HG02623 (cell line): ENCODE data around the gene SUFU.

Experiments used
- ATAC-seq: cut with Tn5 transposase; IDR thresholded peaks from one replicate; pipeline ENCODE4 v1.9.1; 2021; ENCODE audit warnings: moderate library complexity; ENCODE audit not compliant: unreplicated experiment

SUFU gene

DNA sequence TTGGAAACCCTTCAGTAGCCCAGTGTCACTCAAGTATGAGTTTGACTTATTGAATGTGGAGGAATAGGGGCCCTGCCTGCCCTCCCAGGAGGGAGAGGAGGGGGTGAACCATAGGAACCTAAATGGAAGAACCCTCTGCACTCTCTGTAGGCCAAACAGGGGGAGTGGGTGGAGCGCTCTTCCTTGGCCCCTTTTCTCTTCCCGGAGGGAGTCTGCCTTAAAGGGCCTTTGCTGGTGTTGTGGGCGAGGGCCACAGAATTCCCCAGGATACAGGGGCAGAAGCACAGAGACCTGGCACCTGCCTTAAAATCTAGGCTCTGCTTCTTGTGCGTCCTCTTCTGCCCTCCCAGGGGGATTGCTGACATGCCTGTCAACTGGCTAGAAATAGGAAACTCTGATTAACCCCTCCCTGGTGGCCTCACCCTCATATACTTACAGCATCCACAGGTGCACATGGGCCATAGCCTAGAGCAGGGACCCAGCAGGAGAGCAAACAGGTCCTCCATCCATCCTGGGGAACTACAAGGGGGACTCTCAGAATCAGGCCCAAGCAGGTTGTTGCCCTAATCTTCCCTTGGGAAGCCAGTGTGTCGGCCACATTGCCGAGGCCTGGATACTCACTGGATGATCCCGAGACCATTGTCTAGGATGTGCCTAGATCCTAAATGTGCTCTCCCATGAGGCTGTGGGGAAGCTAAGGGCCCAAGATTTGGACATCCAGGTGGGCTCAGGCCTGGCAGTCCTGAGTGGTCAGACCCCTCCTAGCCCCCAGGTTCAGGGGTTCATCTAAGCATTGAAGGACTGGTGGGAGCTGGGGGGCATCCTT lies 143.9 kb downstream of the SUFU start:
- ATAC-seq = no peak

- no peak for ATAC-seq
Measured at GRCh38 chr10:102648269-102648888, 144.6 kb downstream of the SUFU start.

DNA sequence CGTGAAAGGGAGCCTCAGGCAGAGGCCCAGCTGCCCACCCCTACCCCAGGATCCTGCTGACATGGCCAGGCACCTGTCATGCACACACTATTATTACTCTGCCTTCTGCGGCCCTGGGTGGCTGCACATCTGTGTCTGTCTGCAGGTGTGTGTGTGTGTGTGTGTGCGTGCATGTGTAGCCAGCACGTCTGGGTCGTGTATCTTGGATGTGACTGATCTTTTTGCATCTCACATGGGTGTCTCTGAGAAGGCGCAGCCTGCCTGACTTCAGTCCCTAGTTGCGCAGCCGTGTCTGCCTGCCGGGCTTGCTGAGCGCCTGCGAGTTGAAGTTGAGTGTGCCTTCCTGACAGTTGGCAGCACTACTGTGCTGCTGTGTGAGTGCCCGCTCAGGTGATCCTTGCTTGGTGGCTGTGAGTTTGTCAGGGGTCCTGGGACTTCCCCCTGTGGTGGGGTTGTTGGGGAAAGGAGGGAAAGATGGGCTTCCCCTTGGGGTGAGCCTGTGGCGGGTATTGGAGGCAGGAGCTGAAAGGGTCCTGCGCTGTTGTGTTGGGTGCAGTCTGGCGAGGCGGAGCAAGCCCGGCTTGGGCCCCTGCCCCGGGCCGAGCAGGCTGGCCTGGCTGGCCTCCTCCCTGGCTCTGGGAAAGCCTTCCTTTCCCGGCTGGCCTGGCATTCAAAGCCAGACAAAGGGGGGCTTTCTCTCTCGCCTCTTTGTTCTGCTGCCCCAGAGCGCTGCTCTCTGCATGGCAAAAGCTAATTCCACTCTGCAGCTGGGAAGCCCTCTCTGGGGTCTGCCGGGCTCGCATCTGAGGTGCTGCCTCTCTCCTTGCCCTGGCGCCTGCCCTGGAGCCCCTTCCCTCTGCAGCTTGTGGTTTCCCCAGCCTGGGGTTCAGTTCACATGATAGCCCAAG lies 145.4 kb downstream of the SUFU start:
- ATAC-seq = no peak

- ATAC-seq = no peak
Measured at GRCh38 chr10:102649797-102650654, 146.3 kb downstream of the SUFU start.

DNA sequence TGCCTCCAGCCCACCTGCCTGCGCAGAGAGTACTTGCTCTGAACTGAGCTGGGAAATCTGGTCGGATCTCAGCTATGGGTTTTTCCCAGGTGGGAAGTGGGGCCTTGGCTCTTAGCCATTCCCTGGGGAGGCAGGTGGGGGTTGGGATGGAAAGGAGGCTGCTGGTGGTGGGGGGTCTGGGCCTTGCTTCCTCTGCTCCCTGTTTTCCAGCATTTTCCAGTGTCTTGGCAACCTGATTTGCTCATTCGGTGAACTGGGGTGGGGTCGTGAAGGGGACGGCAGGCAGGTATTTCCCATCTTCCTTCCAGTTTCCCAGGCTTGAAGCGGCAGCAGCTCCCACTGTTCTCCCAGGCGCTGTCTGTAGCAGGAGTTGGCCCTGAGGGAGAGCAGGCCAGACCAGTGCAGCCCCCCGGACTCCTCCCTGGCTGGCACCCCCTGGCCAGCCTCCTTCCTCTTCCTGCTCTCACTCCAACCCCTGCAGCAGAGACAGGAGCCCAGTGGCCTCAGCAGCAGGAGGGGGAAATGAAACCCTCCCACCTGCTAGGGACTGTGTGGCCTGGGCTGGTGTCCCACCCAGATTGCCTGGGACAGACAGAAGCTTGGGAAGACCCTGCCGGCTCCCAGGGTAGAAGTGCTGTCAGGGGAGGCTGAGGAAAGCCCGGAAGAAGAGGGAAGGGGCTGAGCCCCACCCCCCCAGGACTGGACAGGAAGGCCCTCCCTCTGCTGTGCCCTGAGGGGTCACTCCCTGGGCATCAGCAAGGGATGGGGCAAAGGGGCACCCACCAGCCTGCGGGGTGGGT lies 147.1 kb downstream of the SUFU start:
- no peak for ATAC-seq

DNA sequence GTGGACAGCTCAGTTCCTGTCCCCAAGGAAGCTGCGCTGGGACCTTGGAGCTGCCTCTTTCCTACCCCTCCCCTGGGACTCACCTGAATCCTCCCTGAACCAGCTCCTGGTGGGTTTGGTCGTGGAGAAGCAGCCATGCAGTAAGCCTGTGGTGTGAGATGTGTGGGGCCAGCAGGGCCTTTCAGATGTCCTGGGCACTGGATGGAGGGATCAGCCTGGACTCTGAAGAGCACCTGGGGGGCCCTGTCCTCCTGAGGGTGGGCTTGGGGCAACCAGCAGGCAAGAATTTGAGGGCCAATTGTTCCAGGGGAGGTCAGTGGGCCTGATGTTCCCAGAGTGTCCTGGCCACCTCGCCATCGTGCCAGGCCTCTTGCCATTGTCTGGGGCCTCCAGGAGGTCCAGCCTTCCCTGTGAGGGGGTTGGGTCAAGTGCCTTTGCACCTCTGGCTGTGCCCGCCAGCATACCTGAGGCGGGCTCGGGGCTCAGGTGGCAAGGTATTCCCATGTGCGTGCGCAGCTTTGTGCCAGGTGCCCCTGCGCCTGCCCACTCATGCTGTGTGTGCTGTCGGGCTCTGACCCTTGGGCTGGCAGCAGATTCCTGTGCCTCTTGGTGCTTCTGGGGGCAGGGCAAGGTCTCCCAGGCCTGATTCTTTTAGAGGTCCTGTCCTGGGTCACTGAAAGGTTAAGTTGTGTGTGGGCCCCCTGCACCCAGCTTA lies 147.8 kb downstream of the SUFU start:
- ATAC-seq = peak; percentile 8

GRCh38 chr10:102652170-102652916 lies 148.6 kb downstream of the SUFU start:
- peak; percentile 45 for ATAC-seq

DNA sequence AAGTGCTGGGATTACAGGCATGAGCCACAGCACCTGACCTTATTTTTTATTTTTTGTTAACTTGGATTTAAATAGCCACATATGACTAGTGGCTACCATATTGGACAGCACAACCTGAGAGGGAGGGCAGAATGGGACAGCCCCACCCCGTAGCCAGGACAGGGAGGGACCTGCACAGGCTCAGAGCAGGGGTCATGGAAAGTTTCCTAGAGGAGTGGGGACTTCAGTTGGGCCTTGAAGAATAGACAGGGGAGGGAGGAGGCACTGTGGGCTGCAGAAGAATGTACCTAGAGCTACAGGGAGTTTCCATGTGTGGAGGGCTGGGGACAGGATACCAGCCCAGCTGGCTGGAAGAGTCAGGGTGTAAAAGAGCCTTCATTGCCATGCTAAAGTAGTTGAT lies 149.3 kb downstream of the SUFU start:
- no peak for ATAC-seq

DNA sequence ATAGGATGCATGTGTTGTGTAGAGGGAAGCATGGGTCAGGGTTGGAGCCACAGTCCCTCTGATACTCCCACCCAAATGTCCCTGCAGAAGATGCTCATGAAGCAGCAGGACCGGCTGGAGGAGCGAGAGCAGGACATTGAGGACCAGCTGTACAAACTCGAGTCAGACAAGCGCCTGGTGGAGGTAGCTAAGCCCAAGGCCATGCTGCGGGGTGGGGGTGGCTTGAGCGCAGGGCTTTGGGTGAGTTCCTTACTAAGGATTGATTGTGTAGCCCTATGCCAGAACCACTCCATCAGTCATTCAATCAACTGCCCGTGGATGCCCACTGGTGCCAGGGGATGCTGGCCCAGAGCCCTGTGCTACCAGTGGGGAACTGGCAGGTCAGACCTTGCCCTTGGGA lies 150.8 kb downstream of the SUFU start:
- no peak for ATAC-seq

DNA sequence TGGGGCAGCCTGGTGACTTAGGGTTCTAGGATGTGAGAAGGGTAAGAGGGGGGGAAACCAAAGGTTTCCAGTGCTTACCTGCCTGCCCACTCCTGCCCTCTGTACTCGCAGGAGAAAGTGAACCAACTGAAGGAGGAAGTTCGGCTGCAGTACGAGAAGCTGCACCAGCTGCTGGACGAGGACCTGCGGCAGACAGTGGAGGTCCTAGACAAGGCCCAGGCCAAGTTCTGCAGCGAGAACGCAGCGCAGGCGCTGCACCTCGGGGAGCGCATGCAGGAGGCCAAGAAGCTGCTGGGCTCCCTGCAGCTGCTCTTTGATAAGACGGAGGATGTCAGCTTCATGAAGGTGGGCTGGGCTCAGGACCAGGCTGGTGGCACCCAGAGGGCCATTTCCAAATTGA lies 151.2 kb downstream of the SUFU start:
- ATAC-seq = no peak

DNA sequence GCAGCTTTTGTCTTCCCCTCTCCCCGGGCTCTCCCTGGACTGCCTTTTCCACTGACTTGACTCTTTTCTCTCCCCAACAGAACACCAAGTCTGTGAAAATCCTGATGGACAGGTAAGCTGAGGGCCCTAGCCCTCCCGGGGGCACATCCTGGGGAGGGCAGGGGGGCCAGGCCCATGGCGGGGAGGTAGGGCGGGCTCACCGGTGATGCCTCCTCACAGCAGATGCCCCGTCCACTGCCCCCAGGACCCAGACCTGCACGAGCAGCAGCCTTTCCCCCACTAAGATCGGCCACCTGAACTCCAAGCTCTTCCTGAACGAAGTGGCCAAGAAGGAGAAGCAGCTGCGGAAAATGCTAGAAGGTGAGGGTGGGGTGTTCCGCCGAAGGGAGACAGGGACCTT lies 152.3 kb downstream of the SUFU start:
- no peak for ATAC-seq

DNA sequence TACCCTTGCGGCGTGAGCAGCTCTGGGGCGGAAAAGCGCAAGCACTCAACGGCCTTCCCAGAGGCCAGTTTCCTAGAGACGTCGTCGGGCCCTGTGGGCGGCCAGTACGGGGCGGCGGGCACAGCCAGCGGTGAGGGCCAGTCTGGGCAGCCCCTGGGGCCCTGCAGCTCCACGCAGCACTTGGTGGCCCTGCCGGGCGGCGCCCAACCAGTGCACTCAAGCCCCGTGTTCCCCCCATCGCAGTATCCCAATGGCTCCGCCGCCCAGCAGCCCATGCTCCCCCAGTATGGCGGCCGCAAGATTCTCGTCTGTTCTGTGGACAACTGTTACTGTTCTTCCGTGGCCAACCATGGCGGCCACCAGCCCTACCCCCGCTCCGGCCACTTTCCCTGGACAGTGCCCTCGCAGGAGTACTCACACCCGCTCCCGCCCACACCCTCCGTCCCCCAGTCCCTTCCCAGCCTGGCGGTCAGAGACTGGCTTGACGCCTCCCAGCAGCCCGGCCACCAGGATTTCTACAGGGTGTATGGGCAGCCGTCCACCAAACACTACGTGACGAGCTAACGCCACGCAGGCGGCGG lies 153.1 kb downstream of the SUFU start:
- ATAC-seq = no peak

GRCh38 chr10:102657451-102657850 lies 153.7 kb downstream of the SUFU start:
- ATAC-seq = no peak

- ATAC-seq = no peak
Measured at GRCh38 chr10:102657984-102658724, 154.4 kb downstream of the SUFU start.

DNA sequence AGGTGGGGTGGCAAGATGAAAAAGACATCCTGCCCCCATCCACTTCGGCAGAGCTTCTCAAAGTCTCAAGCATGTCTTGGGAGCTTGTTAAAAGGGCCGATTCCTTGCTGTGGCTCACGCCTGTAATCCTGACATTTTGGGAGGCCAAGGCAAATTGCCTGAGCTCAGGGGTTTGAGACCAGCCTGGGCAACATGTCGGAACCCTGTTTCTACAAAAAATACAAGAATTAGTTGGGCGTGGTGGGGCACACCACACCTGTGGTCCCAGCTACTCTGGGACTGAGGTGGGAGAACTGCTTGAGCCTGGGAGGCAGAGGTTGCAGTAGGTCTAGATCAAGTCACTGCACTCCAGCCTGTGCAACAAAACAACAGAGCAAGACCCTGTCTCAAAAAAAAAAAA lies 155.0 kb downstream of the SUFU start:
- no peak for ATAC-seq

DNA sequence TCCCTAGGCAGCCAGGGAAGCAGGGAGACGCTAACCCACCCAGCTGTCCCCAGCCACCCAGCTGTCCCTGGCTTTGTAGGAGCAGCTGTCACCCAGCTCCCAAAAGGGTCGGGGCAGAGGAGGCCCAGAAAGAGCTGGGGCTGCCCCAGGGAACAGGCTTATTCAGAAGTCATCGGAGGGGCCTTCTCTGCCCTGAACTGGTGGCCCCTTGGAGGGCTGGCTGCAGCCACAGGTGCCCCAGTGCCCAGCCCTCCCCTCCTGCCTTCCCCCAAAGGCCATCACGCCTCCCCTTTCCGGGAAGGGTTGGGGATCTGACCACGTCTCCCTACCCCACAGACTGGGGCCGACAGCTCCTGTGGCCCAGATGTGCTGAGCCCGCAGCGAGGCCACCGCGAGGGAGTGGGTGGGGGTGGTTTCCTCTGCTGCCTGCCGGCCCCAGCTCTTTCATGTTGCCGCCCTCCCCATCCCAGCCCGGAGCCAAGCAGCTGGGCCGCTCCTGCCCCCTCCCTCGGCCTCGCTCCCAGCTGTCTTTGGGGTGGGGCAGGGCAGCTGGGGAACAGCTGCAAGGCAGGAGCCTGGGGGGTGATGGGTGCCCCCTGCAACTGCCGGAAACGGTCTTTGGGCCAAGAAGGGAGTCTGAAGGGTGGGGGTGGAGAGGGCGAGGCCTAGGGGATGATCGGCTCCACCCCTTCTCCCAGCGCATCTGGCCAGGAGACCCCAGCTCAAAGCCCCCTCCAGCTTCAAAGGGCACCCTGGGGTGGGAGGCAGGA lies 157.3 kb downstream of the SUFU start:
- ATAC-seq = peak; percentile 85

DNA sequence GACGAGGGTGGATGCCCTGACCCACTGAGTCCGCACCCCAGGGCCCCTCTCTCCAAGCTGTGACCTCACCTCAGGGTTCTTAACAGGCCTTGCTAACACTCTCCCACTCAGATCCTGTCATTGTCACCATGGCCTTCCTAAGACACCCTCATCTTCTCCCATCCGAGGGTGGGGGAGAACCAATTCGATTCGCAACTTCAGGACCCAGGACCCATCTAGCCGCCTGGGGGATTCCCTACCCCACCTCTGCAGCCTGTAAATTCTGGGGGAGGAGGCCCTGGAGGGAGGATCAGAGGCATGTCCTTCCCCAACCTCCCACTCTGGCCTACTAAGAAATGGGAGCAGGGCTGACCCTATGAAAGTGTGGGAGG lies 157.9 kb downstream of the SUFU start:
- ATAC-seq = no peak
